ENCODE results near the gene WDR91. TPM values are rescaled to one million over a fixed set of nuclear protein-coding genes. Genes with fewer than 3 reads are reported as not detected.

The WDR91 gene
- total RNA-seq, 6 donors from 2014 or later, result 19.0 to 180 (median 27.5) TPM

DNA sequence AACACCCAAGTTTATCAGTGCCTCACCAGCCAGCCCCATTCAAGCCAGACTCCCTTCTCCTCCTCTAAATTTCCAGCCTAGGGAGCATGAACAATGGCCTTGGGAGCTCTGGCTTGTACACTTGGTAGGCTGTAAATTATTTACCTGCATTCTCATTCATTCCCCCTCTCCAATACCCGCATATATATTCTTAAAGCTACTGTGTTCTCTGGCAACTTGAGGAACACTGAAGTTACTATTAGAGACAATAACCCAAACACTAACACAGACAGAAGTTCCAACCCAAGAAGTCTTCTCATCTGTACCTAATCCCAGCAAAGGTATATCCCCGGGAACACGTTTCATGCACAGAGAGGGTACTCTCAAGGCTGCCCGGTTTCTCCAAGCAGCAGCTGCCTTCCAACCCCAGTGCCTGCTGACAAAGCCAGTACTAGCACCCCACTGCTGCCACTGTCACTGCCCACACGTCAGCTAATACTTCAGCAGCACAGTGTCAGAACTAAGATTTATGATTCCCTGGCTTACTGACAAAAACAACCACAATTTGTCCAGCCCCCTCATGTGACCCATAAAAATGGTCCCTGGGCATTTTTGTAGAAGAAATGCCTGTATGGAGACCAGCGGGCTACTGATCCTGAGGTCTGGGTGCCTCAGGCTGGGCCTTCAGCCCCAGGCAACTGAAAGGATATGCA is 3.1 kb downstream of the WDR91 start:
- peak overlapping the region; percentile 5 to 65 (median 34) for H3K27ac ChIP-seq

DNA sequence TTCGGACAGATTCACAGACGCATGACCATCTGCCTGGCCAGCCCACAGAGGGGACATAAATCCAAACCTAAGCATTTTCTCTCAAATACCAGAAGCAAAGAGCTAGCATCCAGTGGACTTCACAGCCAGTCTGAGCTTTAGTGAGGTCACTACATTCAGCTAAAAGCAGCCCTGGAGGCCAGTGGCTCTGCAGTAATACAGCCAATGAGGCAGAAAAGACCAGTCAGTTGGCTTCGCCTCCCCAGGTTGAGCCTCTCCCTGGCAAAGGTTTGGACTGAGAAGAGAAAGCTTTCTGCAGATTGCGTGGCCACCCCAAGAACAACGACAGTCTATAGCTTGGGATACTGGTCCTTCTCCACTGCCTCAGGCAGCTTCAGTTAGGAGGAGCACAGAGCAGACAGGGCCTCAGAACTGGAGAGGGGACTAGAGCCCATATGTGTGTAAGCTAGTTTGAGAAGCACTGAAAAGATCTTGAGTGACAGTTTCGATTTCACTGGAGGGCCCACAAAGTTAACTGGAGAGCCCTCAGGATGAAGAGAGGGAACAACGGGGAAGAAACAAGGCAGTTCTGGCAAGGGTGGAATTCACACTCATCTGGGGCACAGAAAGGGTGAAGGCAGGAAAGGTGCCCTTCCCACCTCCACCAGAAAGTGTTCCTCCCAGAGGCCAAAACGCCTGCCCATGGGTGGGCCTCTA is 3.8 kb downstream of the WDR91 start:
- no peak overlapping the region for H3K4me3 ChIP-seq
- 61 to 70% methylated on average over 8 of the region's 8 CpGs for WGBS, 2 donors
- no peak for DNase-seq
- peaks cover 26 to 45% (median 36%) of the 10 kb centered on the region in 4 donors for H3K4me1 ChIP-seq
- peaks cover 0 to 34% (median 20%) of the 10 kb centered on the region in 4 donors for H3K36me3 ChIP-seq
- no peaks in the 10 kb centered on the region for H3K27me3 ChIP-seq
- no peaks in the 10 kb centered on the region for H3K9me3 ChIP-seq
- H3K27ac ChIP-seq, result peak overlapping the region; percentile 14 to 73 (median 60)
- TF ChIP-seq, protein P1, sequence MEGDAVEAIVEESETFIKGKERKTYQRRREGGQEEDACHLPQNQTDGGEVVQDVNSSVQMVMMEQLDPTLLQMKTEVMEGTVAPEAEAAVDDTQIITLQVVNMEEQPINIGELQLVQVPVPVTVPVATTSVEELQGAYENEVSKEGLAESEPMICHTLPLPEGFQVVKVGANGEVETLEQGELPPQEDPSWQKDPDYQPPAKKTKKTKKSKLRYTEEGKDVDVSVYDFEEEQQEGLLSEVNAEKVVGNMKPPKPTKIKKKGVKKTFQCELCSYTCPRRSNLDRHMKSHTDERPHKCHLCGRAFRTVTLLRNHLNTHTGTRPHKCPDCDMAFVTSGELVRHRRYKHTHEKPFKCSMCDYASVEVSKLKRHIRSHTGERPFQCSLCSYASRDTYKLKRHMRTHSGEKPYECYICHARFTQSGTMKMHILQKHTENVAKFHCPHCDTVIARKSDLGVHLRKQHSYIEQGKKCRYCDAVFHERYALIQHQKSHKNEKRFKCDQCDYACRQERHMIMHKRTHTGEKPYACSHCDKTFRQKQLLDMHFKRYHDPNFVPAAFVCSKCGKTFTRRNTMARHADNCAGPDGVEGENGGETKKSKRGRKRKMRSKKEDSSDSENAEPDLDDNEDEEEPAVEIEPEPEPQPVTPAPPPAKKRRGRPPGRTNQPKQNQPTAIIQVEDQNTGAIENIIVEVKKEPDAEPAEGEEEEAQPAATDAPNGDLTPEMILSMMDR (IDR thresholded peaks at IDR 0.05), result no peak
- TF ChIP-seq EP300 (IDR thresholded peaks at IDR 0.05) (no peak), POLR2A (IDR thresholded peaks at IDR 0.05) (no peak), POLR2AphosphoS5 (IDR thresholded peaks at IDR 0.05) (no peak)
- ATAC-seq (ENCODE audit: low FRiP score in 2 of 2), result no peak

More for the DNA sequence above, 3.1 kb downstream of the WDR91 start:
- H3K27me3 ChIP-seq, result no peaks in the 10 kb centered on the region
- H3K9me3 ChIP-seq, result no peaks in the 10 kb centered on the region
- H3K36me3 ChIP-seq, result peaks cover 0 to 28% (median 15%) of the 10 kb centered on the region in 4 donors
- TF ChIP-seq POLR2A (IDR thresholded peaks at IDR 0.05), result no peak
- TF ChIP-seq, protein P1 (IDR thresholded peaks at IDR 0.05), result no peak
- no peak for TF ChIP-seq EP300 (IDR thresholded peaks at IDR 0.05)
- no peak for TF ChIP-seq POLR2AphosphoS5 (IDR thresholded peaks at IDR 0.05)
- peaks cover 26 to 42% (median 33%) of the 10 kb centered on the region in 4 donors for H3K4me1 ChIP-seq
- DNase-seq, result no peak
- 64 to 77% methylated on average over 6 of the region's 6 CpGs for WGBS, 2 donors
- no peak for ATAC-seq (ENCODE audit: low FRiP score in 2 of 2)
- H3K4me3 ChIP-seq, result no peak overlapping the region

DNA sequence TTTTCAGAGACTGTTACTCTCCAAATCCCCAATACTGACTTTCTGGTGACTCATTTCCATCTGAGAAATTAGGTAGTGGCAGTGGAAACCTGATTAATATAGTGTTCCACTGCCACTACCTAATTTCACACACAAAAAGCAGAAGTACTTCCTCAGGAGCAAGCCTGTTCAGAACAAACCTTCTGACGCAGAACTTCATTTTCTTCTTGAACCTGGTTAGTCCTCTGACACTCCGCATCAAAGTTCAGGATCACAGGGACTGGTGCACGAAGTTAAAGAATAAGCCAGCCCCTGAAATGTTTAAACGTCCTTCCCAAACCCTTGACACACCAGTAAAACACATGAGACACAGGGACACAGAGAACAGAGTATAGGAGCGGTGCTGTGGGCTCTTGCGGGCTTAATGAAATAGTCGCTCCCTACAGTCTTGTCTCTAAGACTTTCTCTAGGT is 4.4 kb downstream of the WDR91 start:
- no peak for DNase-seq
- no peak for ATAC-seq (ENCODE audit: low FRiP score in 2 of 2)
- TF ChIP-seq POLR2A (IDR thresholded peaks at IDR 0.05), result no peak
- TF ChIP-seq EP300 (IDR thresholded peaks at IDR 0.05), result no peak
- no peak for TF ChIP-seq POLR2AphosphoS5 (IDR thresholded peaks at IDR 0.05)
- TF ChIP-seq, protein P1 (IDR thresholded peaks at IDR 0.05), result no peak
- 75% methylated on average over 7 of the region's 7 CpGs for WGBS, 2 donors
- Histone ChIP-seq H3K27me3 (no peaks in the 10 kb centered on the region), H3K4me1 (peaks cover 26 to 46% (median 35%) of the 10 kb centered on the region in 4 donors), H3K27ac (peak overlapping the region in 3 of 4 donors; percentile 55 to 73 (median 65)), H3K36me3 (peaks cover 0 to 35% (median 21%) of the 10 kb centered on the region in 4 donors), H3K4me3 (no peak overlapping the region), H3K9me3 (no peaks in the 10 kb centered on the region)

DNA sequence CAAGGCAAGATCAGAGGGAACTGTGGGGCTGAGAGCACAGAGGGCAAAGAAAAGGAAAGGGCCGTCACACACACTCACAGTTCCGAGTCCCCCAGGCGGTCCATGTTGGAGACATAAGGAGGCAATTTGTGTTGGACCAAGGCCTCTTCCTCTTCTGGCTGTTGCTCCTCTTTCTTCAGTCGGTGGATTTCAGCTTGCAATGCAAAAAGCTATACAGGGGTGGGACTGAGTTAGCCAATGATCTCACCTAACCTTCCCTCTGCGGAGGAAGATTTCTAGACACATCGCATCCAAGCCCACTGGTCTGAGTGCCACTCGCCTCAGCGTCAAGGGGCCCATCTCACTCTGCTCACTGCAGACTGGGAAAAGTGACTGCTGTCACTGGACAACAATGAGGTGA is 5.5 kb downstream of the WDR91 start:
- H3K27me3 ChIP-seq, result no peaks in the 10 kb centered on the region
- peaks cover 0 to 44% (median 26%) of the 10 kb centered on the region in 4 donors for H3K36me3 ChIP-seq
- H3K4me3 ChIP-seq, result no peak overlapping the region
- WGBS, 2 donors, result 80 to 87% methylated on average over 8 of the region's 8 CpGs
- peak overlapping the region; percentile 18 to 73 (median 27) for H3K27ac ChIP-seq
- no peak for TF ChIP-seq EP300 (IDR thresholded peaks at IDR 0.05)
- TF ChIP-seq, protein P1 (IDR thresholded peaks at IDR 0.05), result no peak
- TF ChIP-seq POLR2AphosphoS5 (IDR thresholded peaks at IDR 0.05), result no peak
- TF ChIP-seq POLR2A (IDR thresholded peaks at IDR 0.05), result peak in 1 of 4 donors; percentile 6
- ATAC-seq (ENCODE audit: low FRiP score in 2 of 2) (no peak), DNase-seq (no peak)
- peaks cover 26 to 45% (median 34%) of the 10 kb centered on the region in 4 donors for H3K4me1 ChIP-seq
- no peaks in the 10 kb centered on the region for H3K9me3 ChIP-seq

Measured in upper lobe of left lung (tissue), 6 donors.